ENCODE measurements around the gene SREK1.

GRCh38 chr5:66232706-66233445, 88.8 kb downstream of the SREK1 start:
- TF ChIP-seq CTCF (IDR thresholded peaks at IDR 0.05) (no peak), POLR2A (IDR thresholded peaks at IDR 0.05) (no peak)
